GM19463 (cell line): ENCODE measurements around the gene HMOX1.

Experiments used
- ATAC-seq: cut with Tn5 transposase; IDR thresholded peaks from one replicate; pipeline ENCODE4 v1.9.1; 2021; ENCODE audit warnings: mild to moderate bottlenecking, moderate library complexity; ENCODE audit not compliant: unreplicated experiment

Gene HMOX1

DNA sequence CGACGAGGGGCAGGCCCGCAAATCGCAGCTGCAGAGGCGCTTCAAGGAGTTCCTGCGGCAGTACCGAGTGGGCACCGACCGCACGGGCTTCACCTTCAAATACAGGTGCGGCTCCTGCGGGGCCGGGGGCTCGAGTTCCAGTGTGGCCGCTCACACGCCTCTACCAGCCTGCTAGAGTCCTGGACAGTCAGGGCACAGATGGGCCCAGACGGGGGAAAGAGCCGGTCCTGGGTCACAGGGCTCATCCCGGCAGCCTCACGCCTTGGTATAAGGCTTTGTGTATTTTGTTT, 19.6 kb downstream of the HMOX1 start:
- no peak for ATAC-seq

DNA sequence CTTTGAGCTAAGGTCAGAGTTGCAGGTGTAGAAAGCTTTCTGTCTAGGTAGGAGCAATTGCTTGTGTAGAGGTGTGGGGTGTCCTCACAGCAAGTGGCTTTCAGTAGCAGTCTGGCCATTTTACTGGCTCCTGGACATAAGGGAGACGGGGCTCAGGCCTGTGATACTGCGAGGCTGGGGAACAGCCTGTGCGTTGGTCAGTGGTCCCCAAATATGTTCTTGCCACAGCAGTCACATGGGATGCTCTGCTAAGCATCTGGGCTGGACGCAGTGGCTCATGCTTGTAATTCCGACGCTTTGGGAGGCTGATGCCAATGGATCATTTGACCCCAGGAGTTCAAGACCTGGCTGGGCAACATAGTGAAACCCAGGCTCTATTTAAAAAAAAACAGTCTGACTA, 21.0 kb downstream of the HMOX1 start:
- no peak for ATAC-seq

DNA sequence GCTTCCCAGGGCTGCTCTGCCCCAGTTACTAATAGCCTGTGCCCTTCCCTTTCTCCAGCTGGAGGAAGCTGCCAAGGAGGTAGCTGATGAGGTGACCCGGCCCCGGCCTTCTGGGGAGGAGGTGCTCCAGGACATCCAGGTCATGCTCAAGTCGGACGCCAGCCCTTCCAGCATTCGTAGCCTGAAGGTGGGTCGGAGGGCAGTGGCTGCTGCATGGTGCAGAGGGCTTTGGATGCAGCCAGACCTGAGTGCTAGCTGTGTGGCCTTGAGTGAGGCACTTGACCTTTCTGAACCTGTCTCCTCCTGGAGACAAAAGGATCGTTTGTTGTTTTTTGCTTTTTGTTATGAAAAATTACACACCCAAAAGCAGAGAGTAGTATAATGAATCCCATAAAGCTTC, 22.5 kb downstream of the HMOX1 start:
- no peak for ATAC-seq

DNA sequence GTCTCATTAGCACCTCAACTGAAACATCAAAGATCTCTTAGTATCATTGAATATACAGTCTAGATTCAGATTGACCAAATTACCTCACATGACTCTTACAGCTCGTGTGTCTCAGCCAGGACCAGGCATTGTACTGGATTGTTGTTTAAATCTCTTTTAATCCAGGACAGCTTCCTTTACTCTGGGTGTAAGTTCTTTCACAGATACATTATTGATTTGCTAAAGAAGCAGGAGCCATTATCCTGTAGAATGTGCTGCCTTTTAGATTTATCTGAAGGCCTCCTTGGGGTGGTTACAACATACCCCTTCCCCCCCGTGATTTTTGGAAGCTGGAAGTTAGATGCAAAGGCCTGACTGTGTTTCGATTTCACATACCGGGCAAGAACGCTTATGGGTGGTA, 23.3 kb downstream of the HMOX1 start:
- no peak for ATAC-seq

DNA sequence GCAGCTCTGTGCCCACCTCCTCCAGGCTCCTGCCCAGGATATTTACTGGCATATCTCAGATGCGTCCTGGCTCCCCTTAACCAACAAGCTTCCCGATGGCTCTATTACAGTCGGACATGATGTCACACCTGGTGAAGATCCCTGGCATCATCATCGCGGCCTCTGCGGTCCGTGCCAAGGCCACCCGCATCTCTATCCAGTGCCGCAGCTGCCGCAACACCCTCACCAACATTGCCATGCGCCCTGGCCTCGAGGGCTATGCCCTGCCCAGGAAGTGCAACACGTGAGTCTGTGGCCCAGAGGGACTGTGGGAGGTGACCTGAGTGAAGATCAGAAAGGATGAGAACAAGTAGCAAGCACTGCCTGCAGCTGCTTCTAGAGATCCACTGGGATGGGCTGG, 25.5 kb downstream of the HMOX1 start:
- ATAC-seq: no peak

DNA sequence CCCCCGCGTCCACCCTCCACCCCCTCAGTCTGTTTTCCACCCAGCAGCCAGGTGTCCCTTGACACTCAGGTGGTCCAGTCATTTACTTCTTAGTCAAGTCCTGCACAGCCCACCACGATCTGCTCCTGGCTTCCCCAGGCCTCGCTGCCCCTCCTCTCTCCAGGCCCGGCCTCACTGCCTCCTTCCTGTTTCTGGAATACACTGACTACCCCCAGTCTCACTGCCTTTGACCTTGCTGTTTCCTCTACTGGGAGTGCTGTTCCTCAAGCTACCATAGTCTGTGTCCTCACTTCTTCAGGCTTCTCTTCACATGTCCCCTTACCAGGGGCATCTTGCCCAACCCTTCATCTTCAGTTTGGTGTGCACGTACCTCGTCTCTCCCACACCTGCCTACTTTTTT, 26.5 kb downstream of the HMOX1 start:
- no peak for ATAC-seq

DNA sequence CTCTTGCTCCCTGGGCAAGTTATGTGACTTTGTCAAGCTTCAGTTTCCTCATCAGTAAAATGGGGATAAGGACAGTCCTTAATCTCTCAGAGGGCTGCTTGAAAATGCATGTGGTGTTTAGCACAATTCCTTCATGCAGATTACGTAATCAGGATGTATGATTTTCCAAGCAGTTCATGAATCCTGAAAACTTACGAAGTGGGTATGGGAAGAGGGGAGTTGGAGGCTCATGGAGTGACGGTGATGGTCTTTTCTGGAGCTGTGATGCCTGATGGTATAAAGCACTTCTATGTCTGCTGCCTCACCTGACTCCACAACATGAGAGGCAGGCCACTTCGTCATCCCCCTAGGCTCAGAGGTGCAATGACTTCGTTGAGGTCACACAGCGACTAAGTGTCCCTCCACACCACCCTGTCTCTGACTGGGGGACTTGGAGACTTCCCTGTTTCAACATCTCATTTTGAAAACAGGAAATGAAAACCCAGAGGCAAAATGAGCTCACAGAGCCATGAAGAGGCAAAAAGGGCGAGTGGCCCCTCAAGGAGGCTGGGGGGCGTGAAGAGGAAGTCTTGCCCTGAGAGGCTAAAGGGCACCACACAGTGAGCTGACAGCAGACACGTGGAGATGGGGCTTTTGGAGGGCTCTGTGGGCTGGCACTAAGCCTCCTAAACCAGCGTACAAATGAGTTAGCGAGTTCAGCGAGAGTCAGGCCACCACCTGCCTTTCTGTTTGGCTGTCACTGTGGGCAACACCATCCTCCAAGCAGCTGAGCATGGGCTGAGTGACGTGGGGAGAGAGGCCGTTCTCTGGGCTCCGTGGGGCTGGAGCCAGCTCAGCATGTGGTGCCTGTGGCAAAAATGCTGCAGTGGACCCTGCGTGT, 29.1 kb downstream of the HMOX1 start:
- peak; percentile 86 for ATAC-seq

DNA sequence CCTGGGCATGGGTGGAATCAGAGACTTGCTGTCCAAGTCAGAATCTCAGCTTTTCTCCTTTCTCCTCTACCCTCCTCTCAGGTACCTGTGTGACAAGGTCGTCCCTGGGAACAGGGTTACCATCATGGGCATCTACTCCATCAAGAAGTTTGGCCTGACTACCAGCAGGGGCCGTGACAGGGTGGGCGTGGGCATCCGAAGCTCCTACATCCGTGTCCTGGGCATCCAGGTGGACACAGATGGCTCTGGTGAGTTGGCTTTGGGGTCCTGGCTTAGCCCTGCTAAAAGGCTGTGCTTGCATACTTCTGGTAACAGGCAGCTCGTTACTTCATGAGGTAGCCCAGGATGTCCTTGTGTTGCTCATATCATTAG, 29.8 kb downstream of the HMOX1 start:
- no peak for ATAC-seq

DNA sequence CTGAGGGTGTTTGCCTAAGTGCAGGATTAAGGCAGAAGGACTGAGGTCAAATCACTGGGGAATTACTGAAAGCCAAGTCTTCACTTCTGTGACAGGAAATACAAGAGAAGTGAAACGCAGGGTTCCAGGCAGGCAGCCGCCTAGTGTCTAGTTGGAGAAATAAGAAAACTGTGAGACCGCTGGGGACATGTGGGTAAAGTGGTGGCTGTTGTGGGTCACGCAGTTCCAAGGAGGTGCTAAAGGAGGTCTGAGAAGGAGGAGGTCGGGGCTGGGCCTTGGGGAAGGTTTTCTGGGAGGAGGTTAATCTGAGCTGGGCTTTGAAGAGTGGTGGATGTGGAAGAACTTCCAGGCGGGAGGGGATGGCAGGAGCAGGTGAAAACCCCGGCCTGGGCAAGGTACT, 30.2 kb downstream of the HMOX1 start:
- ATAC-seq: no peak

DNA sequence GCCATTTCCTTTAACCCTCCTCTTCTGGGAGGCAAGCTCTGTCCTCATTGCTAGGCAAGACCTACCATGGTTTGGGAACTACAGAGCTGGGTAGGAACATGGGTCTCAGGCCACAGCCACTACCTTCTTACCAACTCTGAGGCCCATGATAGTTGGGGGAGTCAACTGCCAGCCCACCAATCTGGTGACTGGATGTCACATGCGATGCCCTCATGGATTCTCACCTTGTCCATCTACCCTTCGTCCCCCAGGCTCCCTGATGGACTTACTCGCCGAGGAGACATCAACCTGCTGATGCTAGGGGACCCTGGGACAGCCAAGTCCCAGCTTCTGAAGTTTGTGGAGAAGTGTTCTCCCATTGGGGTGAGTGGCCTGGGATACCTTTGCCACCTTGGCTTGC, 32.7 kb downstream of the HMOX1 start:
- no peak for ATAC-seq

DNA sequence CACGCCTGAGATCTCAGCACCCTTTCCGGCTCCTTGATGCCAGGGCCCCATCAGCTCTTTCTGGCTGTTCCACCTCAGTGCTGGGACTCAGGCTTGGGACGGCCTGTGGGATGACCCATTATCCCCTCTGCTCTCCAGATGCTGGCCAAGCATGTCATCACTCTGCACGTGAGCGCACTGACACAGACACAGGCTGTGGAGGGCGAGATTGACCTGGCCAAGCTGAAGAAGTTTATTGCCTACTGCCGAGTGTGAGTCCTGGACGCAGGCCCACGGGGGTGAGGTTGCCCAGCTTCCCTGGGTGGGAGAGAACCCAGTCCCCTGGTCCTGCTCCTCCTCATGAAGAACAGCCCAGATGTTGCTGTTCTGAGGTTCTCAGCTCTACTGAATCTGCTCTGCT, 36.7 kb downstream of the HMOX1 start:
- no peak for ATAC-seq

DNA sequence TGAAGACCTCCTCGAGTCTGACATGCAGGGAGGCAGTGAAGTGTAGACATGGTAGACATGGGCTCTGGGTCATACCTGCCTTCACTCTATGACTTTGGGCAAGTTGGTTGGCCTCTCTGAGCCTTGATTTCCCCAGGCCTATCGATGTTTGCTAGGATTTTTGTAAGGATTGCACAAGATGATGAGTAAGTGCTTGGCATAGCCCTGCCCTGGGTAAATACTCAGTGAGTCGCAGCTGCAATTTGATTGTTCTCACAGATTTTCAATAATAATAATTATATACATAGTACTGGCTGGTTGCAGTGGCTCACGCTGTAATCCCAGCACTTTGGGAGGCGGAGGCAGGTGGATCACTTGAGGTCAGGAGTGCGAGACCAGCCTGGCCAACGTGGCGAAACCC, 37.2 kb downstream of the HMOX1 start:
- no peak for ATAC-seq

DNA sequence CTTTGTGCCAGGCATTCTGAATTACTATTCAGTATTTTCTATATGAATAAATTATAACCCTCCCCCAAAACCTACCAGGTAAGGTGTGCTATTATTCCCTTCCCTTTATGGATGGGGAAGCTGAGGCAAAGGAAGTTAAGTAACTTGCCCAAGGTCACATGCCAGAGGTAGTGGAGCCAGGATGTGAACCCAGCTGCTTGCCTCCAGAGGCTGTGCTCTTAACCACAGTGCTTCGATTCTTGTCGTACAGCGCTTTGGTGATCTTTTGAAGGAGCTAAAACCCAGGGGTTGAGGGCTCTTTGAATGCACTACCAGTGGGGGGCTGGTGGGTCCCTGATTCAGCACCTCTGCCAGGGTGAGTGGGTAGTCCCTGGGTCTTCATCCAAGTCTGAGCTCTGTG, 37.8 kb downstream of the HMOX1 start:
- ATAC-seq: no peak

DNA sequence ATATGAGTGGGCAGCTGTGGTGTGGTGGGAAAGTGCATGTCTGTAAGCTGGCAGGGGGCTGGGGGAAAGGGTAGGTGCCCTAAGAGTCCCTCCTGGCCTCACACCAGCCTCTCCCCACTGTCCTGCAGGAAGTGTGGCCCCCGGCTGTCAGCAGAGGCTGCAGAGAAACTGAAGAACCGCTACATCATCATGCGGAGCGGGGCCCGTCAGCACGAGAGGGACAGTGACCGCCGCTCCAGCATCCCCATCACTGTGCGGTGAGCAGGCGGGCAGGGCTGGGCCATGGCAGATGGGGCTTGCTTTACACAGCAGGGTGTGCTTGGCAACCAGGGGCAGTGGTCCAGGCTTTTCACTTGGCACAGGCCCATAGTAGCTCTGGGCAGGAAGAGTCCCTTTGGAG, 38.9 kb downstream of the HMOX1 start:
- ATAC-seq: no peak

DNA sequence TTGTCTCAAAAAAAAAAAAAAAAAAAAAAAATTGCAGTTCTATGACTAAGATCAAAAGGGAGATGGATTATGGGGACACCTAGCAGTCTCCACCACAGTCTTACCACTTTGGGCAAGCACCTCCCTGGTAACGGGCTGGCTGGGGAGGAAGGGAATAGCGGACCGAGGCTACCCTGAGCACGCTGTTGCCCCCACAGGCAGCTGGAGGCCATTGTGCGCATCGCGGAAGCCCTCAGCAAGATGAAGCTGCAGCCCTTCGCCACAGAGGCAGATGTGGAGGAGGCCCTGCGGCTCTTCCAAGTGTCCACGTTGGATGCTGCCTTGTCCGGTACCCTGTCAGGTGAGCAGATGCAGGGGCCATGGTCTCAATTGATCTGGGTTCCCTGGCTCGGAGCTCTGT, 40.2 kb downstream of the HMOX1 start:
- no peak for ATAC-seq

DNA sequence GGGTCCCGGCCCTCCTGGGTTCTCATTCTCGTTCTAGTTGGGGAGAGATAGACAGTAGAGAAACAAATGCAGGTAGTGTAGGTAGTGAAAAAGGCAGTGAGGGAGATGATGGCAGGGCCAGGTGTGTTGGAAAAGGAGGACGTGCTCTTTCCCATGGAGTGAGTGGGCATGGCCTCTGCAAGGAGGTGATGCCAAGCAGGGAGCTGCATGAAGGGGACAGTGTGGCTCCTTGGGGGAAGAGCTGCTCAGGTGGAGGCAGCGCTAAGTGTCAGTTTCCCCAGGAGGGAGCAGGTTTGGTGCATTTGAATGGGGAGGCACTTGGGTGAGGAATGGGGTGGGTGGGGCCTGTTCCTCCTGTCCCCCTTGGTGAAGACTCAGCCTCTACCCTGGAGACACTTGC, 41.2 kb downstream of the HMOX1 start:
- no peak for ATAC-seq

DNA sequence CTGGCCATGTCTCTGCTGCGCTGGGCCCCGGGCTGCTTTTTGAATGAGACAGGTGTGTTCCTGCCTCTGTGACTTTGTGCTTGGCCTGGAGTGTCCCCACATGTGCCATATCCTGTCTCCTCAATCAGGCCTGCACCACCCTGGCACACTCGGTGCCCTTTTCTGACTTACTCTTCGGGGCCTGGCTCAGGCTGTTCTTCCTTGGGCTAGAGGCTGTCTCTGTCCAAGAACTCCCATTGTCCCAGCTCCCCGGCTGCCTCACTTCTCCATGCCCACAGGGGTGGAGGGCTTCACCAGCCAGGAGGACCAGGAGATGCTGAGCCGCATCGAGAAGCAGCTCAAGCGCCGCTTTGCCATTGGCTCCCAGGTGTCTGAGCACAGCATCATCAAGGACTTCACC, 42.0 kb downstream of the HMOX1 start:
- no peak for ATAC-seq

DNA sequence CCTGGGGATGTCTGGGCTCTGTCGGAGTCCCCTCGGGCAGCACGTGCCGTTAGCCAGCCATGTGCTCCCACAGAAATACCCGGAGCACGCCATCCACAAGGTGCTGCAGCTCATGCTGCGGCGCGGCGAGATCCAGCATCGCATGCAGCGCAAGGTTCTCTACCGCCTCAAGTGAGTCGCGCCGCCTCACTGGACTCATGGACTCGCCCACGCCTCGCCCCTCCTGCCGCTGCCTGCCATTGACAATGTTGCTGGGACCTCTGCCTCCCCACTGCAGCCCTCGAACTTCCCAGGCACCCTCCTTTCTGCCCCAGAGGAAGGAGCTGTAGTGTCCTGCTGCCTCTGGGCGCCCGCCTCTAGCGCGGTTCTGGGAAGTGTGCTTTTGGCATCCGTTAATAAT, 43.2 kb downstream of the HMOX1 start:
- no peak for ATAC-seq

DNA sequence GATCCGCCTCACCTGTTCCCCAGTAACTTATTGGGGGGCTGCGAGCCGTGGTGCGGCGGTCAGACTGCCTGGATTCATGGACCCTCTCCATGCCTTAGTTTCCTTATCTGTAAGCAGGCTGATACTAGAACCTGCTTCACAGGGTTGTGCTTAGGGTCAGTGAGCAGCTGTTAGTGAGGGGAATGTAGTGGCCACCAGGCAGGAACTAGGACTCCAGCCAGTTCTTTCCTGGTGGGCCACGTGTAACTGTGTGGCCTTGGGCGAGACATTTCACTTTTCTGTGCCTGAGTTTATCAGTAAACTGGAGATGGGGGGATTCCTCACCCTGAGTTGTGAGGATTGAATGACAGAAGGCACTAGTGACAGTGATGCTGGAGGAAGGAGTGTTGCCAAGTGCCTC, 43.9 kb downstream of the HMOX1 start:
- ATAC-seq: no peak

DNA sequence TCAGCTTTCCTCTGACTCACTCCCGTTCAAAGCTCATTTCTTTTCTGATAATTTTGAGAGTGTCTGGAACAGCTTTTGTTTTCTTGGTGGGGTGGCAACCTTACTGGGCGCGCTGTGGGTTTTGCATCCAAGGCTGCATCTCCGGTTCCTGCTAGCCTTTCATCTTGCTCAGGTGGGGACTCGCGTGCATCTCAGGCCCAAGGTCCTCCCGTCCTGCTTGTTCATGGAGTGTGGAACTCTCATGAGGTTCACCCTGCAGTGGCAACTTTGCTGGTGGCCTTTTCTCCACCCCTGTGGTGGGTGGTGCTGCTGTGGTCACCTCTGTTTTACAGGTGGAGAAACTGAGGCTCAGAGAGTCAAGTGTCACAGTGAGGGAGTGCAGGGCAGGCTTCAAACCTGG, 44.6 kb downstream of the HMOX1 start:
- ATAC-seq: no peak

DNA sequence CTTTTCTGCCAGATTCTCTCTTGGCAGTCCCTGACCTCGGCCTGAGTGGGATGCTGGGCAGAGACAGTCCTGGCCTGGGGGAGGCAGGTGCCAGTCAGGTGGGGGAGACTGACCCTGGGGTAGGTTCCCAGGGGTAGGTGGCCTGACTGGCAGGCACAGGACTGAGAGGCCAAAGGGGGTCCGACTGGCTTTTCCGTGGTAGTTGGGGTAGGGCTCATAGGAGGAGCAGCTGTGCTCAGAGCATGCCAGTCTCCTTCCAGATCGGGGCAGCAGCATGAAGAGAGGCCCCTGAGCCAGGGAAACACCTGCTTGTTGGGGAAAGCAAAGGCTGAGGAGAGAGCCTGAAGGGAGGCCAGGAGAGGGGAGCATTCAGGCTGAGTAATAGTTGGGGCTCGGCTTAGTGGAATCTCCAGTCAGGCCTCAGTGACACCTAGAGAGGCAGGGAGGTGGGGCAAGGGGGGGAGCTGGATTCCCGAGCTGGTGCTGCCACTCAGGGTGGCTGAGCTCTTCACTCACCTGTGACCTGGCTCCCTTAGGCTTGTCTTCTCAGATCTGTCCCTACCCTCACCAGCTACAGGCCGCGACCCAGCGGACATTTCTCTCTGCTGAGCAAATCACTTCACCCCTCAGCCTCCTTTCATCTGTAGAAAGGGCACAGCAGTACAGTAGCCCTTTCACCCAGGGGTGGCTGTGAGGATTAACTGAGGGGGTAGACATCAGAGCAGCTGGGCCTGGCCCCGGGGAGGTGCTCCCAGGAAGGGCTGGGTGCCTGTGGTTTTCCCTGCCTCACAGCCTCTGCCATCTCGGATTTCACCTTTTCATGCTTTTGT, 45.3 kb downstream of the HMOX1 start:
- ATAC-seq: no peak

DNA sequence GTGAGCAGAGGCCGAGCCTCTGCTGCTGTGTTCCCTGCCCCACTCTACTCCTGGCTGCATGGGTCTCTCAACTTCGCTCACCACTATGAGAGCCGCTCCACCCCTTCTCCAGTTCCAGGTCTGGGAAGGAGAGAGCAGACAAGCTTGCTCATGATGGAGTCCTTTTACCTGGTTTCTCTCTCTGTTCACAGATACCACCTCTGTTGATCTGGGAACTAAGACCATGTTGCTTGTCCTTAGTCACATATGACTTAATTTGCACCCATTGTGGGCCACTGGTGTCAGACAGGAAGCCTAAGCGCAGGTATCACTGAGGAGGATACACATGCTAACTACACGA, 45.9 kb downstream of the HMOX1 start:
- no peak for ATAC-seq

DNA sequence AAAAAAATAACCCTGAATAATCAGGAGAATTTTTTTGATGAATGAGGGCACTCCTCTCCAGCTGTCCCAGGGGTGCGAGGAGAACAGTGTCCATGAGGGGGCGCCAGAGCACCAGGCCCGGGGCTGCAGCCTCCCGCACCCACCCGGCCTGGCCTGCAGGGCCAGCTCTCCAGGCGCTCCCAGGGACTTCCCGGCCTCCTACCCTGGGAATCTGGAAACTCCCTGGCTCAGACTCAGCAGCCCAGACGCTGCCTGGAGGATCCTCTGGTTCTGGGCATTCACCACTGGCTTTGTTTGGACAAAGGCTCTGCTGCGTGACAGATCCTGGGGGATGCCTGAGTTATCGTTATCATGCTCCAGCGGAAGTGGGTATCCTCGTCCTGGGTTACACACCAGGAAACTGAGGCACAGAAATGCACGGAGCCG, 50.0 kb downstream of the HMOX1 start:
- no peak for ATAC-seq
